Activated CD8-positive, alpha-beta memory T cell treated with anti-CD3 and anti-CD28 coated beads, Interleukin-2, amount 50 U/mL, for 24 hours (primary cell): Measurements from ENCODE around the gene AUNIP.

ENCODE experiments used
- DNase-seq: peaks from one replicate; pipeline ENCODE4 v3.0.0-alpha.2; 2020; ENCODE audit errors: extremely low read depth

The AUNIP gene

DNA sequence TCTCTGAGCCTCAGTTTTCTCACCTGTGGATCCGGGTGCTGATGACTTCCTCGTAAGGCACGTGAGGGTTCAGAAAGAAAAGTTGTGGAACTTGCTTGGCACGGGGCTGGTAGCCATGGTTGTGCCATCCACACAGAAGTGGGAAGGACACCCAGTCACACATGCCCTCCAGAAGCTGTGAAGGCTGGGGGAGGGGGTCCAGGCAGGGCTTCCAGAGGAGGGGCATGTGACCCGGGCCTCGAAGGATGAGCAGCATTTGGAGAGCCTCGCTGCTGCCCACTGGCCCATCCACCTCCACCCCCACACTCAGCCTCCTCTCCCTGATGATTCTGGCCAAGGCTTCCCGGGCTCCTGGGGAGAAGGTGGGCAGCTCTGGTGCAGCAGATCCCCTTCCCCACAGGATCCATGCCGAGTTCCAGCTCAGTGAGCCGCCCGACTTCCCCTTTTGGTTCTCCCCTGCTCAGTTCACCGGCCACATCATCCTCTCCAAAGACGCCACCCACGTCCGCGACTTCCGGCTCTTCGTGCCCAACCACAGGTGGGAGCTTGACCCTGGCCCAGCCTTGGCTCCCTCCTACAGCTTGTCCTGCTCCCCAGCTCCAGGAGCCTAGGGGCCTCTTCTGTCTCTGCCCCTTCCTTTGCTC is 49.9 kb downstream of the AUNIP start:
- no peak for DNase-seq

DNA sequence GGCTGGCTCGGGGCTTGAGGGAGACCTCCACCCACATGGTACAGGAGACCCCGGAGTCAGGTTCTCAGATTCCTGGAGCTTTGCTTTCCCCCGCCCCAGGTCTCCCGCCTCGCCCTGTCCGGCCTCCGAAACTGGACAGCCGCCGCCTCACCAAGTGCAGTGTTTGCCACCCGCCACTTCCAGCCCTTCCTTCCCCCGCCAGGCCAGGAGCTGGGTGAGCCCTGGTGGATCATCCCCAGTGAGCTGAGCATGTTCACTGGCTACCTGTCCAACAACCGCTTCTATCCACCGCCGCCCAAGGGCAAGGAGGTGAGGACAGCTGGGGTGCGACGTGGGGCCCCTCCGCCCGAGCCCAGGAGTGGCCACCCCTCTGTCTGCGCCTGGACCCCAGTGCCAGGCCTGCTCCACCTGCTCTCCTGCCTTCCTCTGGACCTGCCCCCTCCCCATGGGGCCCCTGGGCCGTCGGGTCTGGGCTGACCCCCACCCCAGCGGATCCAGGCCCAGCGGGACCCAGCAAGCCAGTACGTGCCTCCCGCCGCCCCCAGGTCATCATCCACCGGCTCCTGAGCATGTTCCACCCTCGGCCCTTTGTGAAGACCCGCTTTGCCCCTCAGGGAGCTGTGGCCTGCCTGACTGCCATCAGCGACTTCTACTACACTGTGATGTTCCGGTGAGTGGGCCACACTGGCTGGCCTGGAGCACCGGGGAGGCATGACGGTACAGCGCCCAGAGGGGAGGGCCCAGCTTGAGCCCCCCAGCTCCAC is 50.6 kb downstream of the AUNIP start:
- DNase-seq = no peak

DNA sequence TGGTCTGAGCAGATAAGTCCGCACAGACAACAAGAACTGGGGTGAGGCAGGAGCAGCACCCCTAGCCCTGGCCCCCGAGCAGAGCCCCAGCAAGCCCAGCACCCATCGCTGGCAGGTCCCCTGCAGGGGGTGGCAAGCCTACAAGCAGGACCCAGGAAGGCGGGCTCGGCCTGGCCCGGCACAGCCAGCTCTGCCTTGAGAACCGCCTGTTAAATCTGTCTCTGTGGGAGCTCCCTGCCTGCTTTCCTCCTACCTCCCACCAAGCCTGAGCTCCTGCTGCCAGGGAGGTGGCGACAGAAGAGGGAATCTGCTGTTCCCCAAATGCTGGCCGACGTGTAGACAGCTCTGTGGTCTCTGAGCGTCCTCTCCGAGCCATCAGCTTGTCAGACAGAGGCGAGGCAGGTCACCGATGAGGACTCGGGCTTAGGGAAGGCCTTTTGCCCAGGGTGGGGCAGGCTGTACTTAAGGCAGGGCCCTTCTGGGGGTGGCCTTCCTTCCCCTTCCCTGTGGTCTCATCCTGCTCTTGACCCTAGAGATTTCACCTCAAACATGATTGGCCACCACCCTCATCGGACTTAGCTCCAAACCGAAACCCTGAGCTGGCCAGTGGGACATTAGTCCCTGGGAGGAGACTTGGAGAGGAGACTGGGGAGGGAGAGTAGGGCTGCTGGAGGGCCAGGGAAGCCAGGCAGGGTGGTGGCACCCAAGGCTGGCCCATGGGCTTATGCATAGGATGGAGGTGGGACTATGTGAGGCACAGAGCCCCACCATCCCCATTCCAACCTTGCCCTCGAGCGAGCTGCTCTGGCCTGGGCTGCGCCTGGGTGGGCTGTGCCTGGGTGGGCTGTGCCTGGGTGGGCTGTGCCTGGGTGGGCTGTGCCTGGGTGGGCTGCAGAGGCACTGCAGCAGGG is 51.5 kb downstream of the AUNIP start:
- no peak for DNase-seq

DNA sequence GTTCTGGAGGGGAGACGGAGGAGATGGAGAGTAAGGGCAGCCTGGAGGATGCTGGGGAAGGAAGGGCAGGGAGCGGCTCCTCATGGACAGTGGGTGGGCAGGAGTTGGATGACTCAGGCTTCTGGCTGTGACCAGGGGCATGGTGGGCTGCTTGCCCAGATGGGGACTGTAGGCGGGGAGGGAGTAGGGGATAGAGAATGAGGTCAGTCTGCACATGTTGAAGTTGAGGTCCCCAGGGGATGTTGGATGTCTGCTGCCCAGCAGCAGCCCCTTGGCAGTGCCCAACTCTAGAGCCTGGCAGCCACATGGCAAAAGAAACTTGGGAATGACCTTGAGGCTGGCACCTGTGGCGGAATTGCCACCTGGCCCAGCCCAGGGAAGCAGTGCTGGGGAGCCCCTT is 52.8 kb downstream of the AUNIP start:
- DNase-seq = no peak

GRCh38 chr1:25805863-25806225 is 53.4 kb downstream of the AUNIP start:
- DNase-seq = no peak

DNA sequence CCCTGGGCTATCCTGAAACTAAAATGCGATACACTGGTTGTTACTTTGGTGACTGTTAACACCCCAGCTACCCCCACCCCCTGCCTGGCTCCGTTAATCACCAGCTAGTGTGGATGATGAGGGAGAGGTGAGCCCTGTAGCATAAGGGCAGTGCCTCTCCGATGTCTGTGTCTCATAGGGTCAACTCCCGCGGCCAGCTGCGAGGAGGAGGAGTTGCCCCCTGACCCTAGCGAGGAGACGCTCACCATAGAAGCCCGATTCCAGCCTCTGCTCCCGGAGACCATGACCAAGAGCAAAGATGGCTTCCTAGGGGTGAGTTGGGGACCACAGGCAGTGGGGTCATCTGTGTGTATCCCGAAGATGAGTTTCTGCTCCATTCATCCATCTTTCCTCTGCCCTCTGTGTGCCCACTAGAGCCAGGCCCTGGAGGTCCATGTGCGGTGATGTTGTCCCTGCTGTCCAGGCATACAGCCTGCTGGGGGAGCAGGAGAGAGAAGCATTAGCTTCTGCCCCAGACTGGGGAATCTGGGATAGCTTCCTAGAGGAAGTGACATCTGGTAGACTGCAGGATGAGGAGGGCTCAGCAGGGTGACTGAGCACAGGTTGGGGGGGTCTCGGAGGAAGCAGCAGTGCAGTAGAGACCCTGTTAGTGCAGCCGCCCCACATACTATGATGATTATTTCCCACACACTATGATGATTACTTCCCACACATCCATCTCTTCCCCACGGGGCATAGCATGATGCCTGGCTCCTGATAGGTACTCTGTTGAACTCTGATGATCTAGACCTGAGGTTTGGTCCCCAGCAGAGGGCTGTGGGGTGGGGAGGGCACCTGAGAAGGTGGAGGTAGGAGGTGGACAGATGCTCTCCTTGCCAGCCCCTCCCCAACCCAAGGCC is 54.0 kb downstream of the AUNIP start:
- DNase-seq = no peak

GRCh38 chr1:25804244-25804963 is 54.9 kb downstream of the AUNIP start:
- no peak for DNase-seq

- no peak for DNase-seq
Measured at GRCh38 chr1:25803368-25803767, 55.9 kb downstream of the AUNIP start.

GRCh38 chr1:25802915-25803314 is 56.3 kb downstream of the AUNIP start:
- no peak for DNase-seq

GRCh38 chr1:25800703-25801377 is 58.4 kb downstream of the AUNIP start:
- no peak for DNase-seq

DNA sequence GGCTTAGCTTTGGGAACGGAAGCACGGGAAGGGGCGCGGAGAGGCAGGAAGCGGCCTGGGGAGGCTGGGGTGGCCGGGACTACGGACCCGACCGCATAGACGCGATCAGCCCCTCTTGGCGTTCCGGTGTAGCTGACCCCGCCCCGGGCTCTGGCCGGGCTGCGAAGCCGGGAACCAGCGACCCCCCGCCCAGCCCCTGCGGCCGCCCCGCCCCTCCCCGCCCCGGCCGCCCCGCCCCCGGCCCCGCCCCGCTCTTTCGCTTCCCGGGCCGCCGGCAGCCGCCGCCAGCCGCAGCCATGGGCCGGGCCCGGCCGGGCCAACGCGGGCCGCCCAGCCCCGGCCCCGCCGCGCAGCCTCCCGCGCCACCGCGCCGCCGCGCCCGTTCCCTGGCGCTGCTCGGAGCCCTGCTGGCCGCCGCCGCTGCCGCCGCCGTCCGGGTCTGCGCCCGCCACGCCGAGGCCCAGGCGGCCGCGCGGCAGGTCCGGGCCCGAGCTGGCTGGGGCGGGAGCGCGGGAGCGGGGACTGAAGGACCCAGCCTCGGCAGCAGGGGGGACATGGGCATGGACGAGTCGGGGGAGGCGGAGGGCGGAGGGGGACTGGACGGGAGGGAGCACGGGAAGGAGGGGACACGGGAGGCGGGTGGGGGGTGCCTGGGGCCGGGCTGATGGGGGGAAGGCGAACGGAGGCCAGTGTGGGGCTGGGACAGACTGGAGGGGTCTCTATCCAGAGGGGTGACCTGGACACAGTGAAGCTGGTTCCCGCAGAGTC is 59.1 kb downstream of the AUNIP start, which contains the start of gene SELENON:
TSS of gene SELENON (plus strand) at position 259 of the 768 bp plus-strand sequence. CDS start at position 297, 38 bp downstream.
- DNase-seq = no peak

DNA sequence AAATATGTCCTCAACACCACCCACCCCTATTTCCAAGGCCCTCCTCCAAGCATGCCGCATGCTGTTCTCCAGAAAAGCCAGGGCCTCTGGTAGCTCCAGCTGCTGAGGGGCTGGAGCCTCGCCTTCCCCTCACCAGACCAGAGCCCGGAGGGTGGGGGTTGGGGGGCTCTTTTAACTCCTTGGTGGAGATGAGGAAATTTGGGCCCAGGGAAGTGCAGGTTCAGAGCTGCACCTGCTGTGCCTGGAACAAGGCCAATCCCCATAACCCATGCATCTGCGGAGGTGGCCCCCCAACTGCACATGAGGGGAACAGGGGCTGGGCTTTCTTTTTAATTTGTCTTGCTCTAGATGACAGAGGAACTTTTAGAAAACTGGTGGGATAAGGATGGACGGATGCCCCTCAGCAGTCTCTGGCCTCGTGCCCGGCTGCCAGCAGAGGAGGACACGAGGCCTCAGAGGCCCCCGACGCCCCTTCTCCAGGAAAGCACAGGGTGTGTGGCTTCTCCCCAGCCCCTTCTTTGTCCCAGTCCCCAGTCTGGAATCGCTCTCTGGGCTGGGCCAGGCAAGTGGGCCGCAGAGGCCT is 59.8 kb downstream of the AUNIP start:
- no peak for DNase-seq

DNA sequence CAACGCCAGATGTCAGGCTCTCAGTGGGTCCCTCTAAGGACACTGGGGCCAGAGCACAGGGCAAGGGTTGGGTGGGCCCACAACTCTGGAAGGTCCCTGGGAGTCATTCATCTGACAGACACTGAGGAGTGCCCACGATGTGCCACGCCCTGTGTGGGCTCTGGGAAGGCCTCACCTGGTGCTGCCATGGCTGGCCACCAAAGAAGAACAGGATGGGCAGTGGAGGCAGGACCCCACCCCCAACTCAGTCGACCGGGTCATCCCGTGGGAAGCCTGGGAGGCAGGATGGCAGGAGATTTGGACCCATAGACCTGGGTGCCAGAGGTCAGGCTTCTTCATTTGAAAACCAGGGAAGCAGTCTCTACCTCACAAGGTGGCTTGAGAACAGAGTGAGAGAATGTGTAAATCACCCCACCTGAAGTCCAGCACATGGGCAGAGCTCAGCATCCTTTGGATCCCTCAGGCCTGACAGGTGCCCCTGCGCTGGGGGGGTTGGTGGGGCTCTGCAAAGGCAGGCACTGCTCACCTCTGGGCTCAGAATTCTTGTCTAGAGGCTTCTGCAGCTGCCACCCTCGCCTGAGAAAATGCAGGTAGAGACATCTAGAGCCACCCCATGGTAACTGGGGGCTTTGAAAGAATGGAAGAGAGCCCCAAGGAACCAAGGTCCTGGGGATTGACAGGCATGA is 60.4 kb downstream of the AUNIP start:
- DNase-seq = no peak

GRCh38 chr1:25797939-25798338 is 61.3 kb downstream of the AUNIP start:
- no peak for DNase-seq

- DNase-seq = peak; percentile 62
Measured at GRCh38 chr1:25796811-25797458, 62.3 kb downstream of the AUNIP start.

- DNase-seq = no peak
Measured at GRCh38 chr1:25795946-25796810, 63.1 kb downstream of the AUNIP start.

- DNase-seq = no peak
Measured at GRCh38 chr1:25795211-25795610, 64.0 kb downstream of the AUNIP start.
